Uterus (tissue), 2 donors: ENCODE data around the gene SERPIND1.

ENCODE experiments used
- POLR2A ChIP-seq, 2 donors: fragments of 450-650 bp; IDR thresholded peaks; one replicate each; pipeline ENCODE4 v1.6.1; 2016; ENCODE audit warnings: antibody characterized with exemption in 2 of 2, mild to moderate bottlenecking in 1 of 2, moderate library complexity in 1 of 2
- TF ChIP-seq, protein P1 (sequence below), 4 experiments: fragments of 200-600 bp in 2 of 4; fragments of 450-650 bp in 2 of 4; sonication (generic) in 2 of 4; IDR thresholded peaks; one replicate each; pipeline ENCODE4 v1.5.1; 2016 to 2019; ENCODE audit warnings: antibody characterized with exemption in 4 of 4, mild to moderate bottlenecking in 2 of 4, moderate library complexity in 1 of 4

DNA sequence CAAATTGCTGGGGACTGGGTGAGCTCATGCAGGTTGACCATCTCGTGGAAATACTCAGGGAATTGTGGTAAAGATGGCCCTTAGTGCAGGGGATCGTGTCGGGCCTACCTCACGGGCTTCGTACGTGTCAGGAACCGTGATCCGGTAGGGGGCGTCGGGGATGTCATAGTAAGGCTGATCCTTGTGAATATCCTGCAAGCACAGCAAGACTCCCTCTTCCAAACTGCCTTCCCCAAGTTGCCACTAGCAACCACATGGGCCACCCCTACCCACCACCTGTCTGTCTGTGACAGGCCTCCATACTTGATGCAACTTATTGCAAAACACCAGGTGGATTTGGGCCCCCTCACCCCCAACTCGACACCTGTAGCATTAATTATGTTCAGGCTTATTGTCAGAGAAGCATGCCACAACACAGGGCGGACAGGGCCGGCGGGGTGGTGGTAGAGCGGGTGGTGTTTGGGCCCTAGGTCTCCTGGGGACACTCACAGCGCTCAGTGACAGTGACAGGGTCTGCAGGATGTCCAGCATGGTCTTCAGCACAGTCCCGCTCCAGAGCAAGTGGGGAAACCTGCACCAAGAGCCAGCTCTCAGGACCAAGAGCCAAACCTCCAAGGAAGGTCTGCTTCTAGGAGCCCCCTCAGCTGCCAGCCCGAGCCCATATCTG lies 22.6 kb upstream of the SERPIND1 start:
- TF ChIP-seq POLR2A (IDR thresholded peaks at IDR 0.05): no peak
- TF ChIP-seq, protein P1, sequence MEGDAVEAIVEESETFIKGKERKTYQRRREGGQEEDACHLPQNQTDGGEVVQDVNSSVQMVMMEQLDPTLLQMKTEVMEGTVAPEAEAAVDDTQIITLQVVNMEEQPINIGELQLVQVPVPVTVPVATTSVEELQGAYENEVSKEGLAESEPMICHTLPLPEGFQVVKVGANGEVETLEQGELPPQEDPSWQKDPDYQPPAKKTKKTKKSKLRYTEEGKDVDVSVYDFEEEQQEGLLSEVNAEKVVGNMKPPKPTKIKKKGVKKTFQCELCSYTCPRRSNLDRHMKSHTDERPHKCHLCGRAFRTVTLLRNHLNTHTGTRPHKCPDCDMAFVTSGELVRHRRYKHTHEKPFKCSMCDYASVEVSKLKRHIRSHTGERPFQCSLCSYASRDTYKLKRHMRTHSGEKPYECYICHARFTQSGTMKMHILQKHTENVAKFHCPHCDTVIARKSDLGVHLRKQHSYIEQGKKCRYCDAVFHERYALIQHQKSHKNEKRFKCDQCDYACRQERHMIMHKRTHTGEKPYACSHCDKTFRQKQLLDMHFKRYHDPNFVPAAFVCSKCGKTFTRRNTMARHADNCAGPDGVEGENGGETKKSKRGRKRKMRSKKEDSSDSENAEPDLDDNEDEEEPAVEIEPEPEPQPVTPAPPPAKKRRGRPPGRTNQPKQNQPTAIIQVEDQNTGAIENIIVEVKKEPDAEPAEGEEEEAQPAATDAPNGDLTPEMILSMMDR (IDR thresholded peaks at IDR 0.05): no peak
